NOMO-1 treated with DMSO at 0.1 percent for 48 hours (cell line): ENCODE results near the gene NAA60.

Source experiments
- DNase-seq: peaks from one replicate; lab custom pipeline; 2025; ENCODE audit not compliant: unreplicated experiment; lab: John Stamatoyannopoulos, UW

Gene NAA60

GRCh38 chr16:3443108-3444031 is at the start of gene NAA60, which contains the start of gene ZNF597:
Gene NAA60, plus strand, starts transcription at chr16:3443680. Its CDS starts 32,548 bp downstream, at chr16:3476228.
Gene ZNF597, minus strand, starts transcription at chr16:3443504. Its CDS starts 351 bp downstream, at chr16:3443153.
- DNase-seq, result peak; percentile 90

DNA sequence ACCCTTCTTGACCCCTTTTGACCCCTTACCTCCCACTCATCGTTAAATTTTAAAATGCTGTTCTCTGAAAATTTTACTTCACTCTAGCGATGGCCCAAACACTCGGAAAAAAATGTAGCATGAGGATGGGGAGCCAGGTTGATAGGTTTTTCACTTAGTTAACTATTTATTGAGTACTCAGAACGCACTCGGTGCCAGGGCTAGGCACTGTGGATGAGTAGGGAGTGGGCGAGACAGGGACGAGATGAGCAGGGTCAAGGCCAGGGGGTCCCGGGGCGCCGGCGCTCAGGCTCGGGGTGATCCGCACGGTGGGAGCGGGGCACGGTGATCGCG is 43.1 kb upstream of the NAA60 start:
- DNase-seq, result no peak

GRCh38 chr16:3400779-3401688 is 42.4 kb upstream of the NAA60 start, which contains the start of the genes ZNF174 and ZSCAN32:
Gene ZNF174, plus strand, starts transcription at chr16:3401215. Its CDS starts 790 bp downstream, at chr16:3402005.
Gene ZSCAN32, minus strand, starts transcription at chr16:3401004. Its CDS starts 3,447 bp downstream, at chr16:3397557.
- peak; percentile 99 for DNase-seq

DNA sequence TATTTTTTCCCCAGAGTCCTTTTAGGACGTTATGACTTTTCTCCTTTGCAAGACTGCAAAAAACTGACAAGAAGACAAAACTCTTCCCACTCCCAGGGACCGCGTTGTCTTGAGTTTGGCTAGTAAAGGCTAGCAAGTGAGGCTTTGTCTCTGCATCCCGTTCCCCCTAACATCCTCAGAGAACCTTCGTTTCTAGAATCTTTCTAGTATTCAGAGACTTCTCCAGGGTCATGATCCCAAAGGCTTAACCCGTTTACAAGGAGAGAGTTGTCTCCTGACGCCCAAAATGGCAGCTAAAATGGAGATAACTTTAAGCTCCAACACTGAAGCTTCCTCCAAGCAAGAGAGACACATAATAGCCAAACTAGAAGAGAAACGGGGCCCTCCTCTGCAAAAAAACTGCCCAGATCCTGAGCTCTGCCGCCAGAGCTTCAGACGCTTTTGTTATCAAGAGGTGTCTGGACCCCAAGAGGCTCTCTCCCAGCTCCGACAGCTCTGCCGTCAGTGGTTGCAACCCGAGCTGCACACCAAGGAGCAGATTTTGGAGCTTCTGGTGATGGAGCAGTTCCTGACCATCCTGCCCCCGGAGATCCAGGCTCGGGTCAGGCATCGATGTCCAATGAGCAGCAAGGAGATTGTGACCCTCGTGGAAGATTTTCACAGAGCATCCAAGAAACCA is 41.6 kb upstream of the NAA60 start:
- no peak for DNase-seq

- DNase-seq, result no peak
Measured at GRCh38 chr16:3408561-3409197, 34.8 kb upstream of the NAA60 start.

GRCh38 chr16:3413730-3414379 is 29.6 kb upstream of the NAA60 start:
- no peak for DNase-seq

DNA sequence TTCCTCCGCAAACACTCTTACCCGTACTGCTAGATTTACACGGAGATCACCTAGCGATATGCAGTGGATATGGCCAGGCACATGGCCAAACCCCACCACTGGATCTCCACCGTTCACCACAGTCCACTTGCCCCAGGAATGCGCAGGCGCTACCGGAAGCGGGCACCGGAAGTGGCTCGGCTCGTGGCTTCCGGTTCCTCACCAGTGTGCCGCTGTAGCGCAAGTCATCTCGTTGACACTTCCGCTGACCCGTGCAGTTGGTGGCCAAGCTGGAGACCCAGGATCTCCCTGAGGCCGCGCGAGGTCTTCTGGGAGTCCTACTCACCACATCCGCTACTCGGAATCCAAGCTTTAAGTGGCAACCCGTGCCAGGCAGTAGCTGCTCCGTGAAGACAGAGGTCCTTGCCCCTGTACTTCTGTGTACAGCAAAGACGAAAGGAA is 11.7 kb upstream of the NAA60 start:
- DNase-seq, result peak; percentile 74

DNA sequence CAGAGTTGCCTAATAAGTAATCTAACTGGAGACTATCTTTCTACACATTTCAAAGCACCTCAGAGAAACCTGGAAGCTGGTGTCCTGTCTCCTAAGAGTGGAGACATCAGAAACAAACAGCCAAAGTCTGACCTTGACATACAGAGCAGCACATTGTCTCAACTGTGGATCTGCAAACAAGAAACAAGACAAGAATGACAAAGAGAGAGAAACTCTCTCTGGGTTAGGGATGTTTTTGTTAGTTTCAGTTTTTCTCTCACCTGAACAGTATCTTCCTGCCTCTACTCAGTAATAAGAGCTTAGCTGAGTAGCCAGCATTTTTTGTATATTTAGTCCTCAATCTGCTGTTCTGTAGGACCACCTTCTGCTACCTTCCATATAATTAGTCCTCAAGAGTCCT is 9.1 kb upstream of the NAA60 start:
- no peak for DNase-seq

GRCh38 chr16:3439637-3440036 is 3.8 kb upstream of the NAA60 start:
- no peak for DNase-seq

DNA sequence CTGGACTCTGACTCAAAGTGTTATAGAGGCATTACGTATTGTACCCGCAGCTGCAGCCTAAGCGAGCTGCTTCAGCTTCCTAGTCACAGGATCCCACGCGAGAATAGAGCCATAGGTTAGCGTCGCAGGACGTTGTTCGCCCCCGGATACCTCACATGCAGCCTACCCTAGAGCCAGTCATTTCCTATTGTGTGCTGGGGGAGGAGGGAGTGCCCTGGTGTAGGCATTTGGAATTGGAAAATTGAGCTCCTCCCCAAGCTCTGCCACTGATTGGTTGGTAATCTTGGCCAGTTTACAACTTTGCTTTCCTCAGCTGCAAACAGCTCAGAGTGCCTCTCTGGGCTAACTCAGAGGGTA is 530 bp downstream of the NAA60 start:
- peak; percentile 10 for DNase-seq

GRCh38 chr16:3454093-3454492 is 10.6 kb downstream of the NAA60 start:
- DNase-seq, result no peak

GRCh38 chr16:3454631-3455147 is 11.2 kb downstream of the NAA60 start:
- peak; percentile 14 for DNase-seq

GRCh38 chr16:3457434-3458252 is 14.2 kb downstream of the NAA60 start:
- peak; percentile 81 for DNase-seq

DNA sequence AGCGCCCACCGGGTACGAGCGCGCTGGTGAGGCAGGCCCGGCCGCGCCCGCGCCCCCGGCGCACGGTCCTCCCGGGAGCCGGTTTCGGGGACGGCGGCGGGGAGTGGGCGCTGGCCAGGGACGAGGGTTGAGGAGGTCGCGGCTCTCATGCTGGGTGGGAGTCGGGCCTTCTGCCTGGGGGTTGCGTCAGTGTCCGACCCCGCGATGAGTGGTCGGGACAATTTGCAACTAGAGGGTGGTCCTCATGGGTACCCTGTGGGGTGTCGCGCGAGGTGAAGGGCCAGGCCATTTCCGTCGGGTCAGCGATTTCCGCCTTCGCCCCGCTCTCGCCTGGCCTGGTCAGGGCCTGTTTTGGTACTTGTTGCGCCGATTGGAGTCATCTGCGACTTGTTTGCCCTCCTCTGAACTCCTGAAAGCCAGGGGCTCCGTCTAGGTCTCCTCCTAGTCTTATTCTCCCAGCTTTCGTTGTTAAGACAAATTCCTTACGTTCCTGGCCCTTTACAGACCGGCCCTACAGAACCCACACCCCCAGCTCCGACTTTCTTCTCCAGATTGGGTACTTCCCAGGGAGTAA is 14.9 kb downstream of the NAA60 start:
- DNase-seq, result no peak

GRCh38 chr16:3458852-3459361 is 15.4 kb downstream of the NAA60 start:
- DNase-seq, result peak; percentile 23

DNA sequence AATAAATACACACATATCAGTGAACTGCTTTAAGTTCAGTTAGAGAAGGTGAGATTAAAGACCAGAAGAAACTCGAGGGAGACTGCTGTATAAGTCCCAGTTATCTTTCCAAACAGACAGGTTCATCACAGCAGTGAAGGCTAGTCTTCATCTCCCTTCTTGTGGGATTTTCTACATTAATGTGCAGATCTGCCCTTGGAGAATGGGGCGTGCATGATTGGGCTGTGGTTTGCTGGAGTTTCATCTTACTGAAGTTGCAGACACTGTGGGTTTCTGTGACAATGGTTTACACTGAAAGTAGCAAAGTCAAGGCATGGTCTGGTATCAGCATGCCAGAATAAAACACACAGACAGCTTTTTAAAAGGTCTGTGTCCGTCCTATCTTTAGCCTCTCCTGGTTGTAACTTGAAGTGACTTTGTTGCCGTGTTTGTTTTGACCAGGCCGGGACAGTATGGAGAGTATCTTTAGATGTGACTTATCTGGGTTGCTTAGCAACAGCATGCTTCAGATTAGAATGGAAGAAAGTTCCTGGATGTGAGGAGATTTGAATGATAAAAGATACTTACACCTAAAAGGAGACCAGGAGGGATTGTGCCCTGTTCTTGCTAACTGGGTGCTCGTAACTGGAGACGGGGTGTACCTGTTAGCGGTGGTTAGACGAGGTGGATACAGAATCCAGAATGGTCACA is 16.1 kb downstream of the NAA60 start:
- DNase-seq, result no peak

DNA sequence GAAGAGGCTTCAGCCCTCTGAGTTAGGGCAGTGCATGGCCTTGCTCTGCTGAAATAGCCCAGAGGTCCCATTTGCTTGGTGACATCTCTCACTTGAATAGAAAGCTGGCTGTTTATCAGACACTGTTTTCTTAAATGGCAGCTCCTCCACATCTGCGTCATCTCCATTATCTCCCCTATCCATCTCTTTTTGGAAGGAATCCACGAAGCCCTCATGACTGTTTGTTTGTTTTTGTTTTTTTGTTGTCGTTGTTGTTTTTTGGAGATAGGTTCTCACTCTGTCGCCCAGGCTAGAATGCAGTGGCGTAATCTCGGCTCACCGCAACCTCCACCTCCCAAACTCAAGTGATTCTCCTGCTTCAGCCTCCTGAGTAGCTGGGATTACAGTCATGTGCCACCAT is 16.6 kb downstream of the NAA60 start:
- DNase-seq, result no peak

DNA sequence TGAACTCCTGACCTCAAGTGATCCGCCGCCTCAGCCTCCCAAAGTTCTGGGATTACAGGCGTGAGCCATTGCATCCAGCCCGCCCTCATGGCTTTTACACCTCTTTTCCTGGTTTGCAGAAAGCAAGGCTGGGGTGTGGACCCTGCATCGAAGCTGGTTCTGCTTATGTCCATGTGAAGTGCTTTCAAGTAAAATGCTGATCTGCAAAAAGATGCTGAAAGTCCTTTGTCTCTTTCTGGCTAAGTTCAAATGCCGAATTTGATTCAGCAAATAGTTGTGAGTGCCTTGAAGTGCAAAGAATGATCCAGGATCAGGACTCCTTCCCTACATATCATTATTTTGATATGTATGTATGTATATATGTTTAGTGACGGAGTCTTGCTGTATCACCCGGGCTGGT is 17.1 kb downstream of the NAA60 start:
- DNase-seq, result no peak
